Stomach smooth muscle (tissue), 2 donors: ENCODE data around the gene XPO5.

ENCODE experiments used
- H3K27ac ChIP-seq: one replicate; pipeline ENCODE4 v1.7.0; 2013; ENCODE audit warnings: mild to moderate bottlenecking, low read length, inconsistent platforms
- H3K27me3 ChIP-seq, 2 donors: one replicate each; pipeline ENCODE4 v1.7.0; 2013; ENCODE audit warnings: low read length in 2 of 2; ENCODE audit not compliant: insufficient read depth in 2 of 2, control insufficient read depth in 1 of 2
- H3K36me3 ChIP-seq, 2 donors: one replicate each; pipeline ENCODE4 v1.7.0; 2013; ENCODE audit warnings: low read length in 2 of 2; ENCODE audit not compliant: control insufficient read depth in 2 of 2, insufficient read depth in 2 of 2
- H3K4me1 ChIP-seq: one replicate; pipeline ENCODE4 v1.7.0; 2013; ENCODE audit warnings: low read length; ENCODE audit not compliant: control insufficient read depth, insufficient read depth
- H3K4me3 ChIP-seq, 2 donors: one replicate each; pipeline ENCODE4 v1.7.0; 2013; ENCODE audit warnings: low read length in 2 of 2
- H3K9ac ChIP-seq, 2 donors: one replicate each; pipeline ENCODE4 v1.7.0; 2013; ENCODE audit warnings: low read length in 2 of 2, mild to moderate bottlenecking in 1 of 2
- H3K9me3 ChIP-seq, 2 donors: one replicate each; pipeline ENCODE4 v1.7.0; 2013; ENCODE audit warnings: low read length in 2 of 2; ENCODE audit not compliant: control insufficient read depth in 2 of 2
- donor health status: healthy.
- donor health status: Pancreatic carcinoma.

Gene XPO5

DNA sequence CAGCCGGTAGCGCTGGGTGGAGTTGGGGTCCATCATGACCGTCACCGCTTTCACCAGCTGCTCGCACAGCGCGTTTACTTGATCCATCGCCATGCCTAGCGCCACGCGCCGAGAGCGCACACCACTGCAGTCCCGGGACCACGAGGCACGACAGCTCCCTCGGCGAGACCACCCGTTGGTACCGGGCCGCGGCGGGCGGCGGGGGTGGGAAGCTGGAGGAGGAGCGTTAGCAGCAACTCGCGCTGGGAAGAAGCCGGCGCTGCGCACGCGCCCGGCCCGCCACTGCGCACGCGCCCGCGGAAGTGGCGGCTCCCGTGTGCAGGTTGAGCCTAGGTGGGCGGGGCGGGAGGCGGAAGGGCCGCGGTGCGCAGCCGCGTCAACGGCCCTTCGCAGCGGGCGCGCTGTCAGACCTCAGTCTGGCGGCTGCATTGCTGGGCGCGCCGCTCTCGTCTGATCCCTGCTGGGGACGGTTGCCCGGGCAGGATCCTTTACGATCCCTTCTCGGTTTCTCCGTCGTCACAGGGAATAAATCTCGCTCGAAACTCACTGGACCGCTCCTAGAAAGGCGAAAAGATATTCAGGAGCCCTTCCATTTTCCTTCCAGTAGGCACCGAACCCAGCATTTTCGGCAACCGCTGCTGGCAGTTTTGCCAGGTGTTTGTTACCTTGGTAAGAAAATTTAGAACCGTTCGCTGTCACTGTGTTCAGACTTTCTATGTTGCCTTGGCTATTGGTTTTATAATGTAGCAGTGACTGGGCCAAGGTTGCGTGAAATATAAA, at the start of gene XPO5, which contains the start of gene POLH:
XPO5 (minus strand) TSS at position 267 of the 780 bp plus-strand sequence; CDS start at position 93, 174 bp downstream.
POLH (plus strand) TSS at position 414 of the 780 bp plus-strand sequence. CDS start 6,135 bp downstream, outside the sequence.
- H3K4me3 ChIP-seq: peak within 1 kb of the TSS; percentile 98 to 99
- H3K4me1 ChIP-seq: peaks cover 6% of the 10 kb centered on the region
- H3K9ac ChIP-seq: peak within 1 kb of the TSS; percentile 69 to 90
- H3K36me3 ChIP-seq: peaks cover 3 to 8% of the 10 kb centered on the region in 2 donors
- H3K27me3 ChIP-seq: no peaks in the 10 kb centered on the region
- no peaks in the 10 kb centered on the region for H3K9me3 ChIP-seq
- peak within 1 kb of the TSS; percentile 53 for H3K27ac ChIP-seq

GRCh38 chr6:43625393-43625992, 49.7 kb upstream of the XPO5 start:
- Histone ChIP-seq H3K27me3 (no peaks in the 10 kb centered on the region), H3K9ac (no peak overlapping the region), H3K4me1 (peaks cover 27% of the 10 kb centered on the region), H3K36me3 (peaks cover 48 to 52% of the 10 kb centered on the region in 2 donors), H3K9me3 (no peaks in the 10 kb centered on the region), H3K4me3 (no peak overlapping the region), H3K27ac (no peak overlapping the region)

- Histone ChIP-seq H3K9ac (no peak overlapping the region), H3K36me3 (peaks cover 49 to 55% of the 10 kb centered on the region in 2 donors), H3K27me3 (no peaks in the 10 kb centered on the region), H3K4me1 (peaks cover 21% of the 10 kb centered on the region), H3K9me3 (no peaks in the 10 kb centered on the region), H3K4me3 (no peak overlapping the region), H3K27ac (no peak overlapping the region)
These were observed 49.0 kb upstream of the XPO5 start for GRCh38 chr6:43624786-43625288.

DNA sequence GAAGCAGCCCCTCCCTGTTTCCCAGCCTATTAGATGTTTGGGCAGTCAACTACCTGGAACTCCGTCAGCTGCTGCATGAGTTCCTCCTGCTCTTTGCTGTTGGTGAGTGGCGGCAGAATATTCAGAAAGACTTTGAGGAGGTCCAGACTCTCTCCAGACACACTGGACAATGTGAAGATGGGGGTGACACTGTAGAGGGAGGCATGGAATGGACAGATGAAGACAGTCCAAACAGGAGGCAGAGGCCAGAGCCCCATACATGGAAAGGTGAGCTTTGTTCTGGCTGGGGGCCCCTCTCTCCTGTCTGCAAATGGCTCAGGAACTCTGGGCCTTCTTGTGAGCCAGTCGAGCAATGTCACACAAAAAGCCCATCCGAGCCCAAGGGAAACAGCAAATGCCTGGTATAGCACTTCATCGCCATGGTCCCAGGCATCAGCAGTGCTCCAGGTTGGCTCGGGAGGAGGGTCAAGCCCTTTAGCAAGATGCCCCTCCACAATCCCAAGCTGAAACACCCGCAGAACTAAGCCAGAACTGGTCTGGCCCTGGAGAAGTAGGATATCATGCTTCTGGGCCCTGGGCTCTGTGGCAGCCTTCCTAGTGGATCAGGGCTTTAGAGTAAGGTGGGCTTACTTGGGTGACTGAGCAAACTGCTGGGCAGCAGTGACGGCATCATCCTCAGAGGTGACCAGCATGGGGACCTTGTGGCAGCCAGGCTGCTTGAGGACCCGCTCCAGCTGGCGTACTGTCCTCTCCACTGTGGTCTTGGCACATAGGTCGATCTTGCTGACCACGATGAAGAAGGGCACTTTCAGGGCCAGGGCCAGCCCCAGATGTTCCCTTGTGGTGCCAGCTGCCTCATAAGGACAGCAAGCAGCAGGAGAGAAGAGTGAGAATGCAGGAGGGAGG, 48.3 kb upstream of the XPO5 start:
- no peak overlapping the region for H3K4me3 ChIP-seq
- H3K36me3 ChIP-seq: peaks cover 49 to 55% of the 10 kb centered on the region in 2 donors
- no peaks in the 10 kb centered on the region for H3K27me3 ChIP-seq
- H3K9ac ChIP-seq: no peak overlapping the region
- no peak overlapping the region for H3K27ac ChIP-seq
- no peaks in the 10 kb centered on the region for H3K9me3 ChIP-seq
- H3K4me1 ChIP-seq: peaks cover 16% of the 10 kb centered on the region

- H3K4me3 ChIP-seq: no peak overlapping the region
- no peak overlapping the region for H3K9ac ChIP-seq
- H3K27me3 ChIP-seq: no peaks in the 10 kb centered on the region
- H3K27ac ChIP-seq: no peak overlapping the region
- H3K9me3 ChIP-seq: no peaks in the 10 kb centered on the region
- peaks cover 49 to 55% of the 10 kb centered on the region in 2 donors for H3K36me3 ChIP-seq
- peaks cover 12% of the 10 kb centered on the region for H3K4me1 ChIP-seq
These were observed 46.7 kb upstream of the XPO5 start for GRCh38 chr6:43622541-43622940.

GRCh38 chr6:43621836-43622180, 46.0 kb upstream of the XPO5 start:
- H3K27ac ChIP-seq: no peak overlapping the region
- H3K9me3 ChIP-seq: no peaks in the 10 kb centered on the region
- no peak overlapping the region for H3K9ac ChIP-seq
- peaks cover 4% of the 10 kb centered on the region for H3K4me1 ChIP-seq
- peaks cover 49 to 55% of the 10 kb centered on the region in 2 donors for H3K36me3 ChIP-seq
- no peak overlapping the region for H3K4me3 ChIP-seq
- no peaks in the 10 kb centered on the region for H3K27me3 ChIP-seq

DNA sequence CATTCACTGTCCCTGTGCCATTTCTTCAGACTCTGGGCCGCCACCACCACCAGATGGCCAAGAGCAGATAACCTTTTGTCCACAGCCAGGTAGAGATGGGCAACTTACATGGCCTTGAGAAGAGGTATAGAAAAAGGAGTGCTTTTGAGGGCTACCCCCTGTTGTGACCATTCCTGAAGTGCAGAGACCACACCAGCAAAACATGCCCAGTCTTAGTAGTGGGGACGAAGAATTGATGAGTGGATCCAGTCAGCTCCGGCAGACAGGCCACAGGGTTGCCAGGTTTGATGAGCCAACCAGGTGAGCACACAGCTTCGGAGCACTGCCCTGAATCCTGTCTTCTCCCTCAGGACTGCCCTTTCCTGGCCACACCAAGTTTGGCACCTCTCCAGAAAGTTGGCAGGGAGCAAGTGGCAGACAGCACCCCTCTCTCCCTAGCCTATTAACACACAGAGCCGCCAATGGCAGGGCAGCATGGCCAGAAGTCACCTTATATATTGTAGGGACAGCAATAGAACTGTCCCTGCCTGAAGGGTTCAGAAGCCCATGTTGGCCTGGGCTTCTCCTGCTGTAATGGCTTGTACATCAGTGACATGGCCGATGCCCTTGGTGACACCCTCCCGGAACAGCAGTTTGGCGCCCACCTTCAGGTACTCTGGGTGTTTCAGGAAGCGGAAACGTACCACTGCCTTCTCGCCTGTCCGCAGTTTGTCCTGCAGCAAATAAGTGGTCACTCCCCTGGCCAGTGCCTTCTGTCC, 45.4 kb upstream of the XPO5 start:
- Histone ChIP-seq H3K4me3 (no peak overlapping the region), H3K27me3 (no peaks in the 10 kb centered on the region), H3K36me3 (peaks cover 49 to 55% of the 10 kb centered on the region in 2 donors), H3K4me1 (peaks cover 3% of the 10 kb centered on the region), H3K9me3 (no peaks in the 10 kb centered on the region), H3K27ac (no peak overlapping the region), H3K9ac (peak overlapping the region in 1 of 2 donors; percentile 1)

- Histone ChIP-seq H3K27ac (no peak overlapping the region), H3K36me3 (peaks cover 25 to 33% of the 10 kb centered on the region in 2 donors), H3K9ac (no peak overlapping the region), H3K4me1 (no peaks in the 10 kb centered on the region), H3K27me3 (no peaks in the 10 kb centered on the region), H3K9me3 (no peaks in the 10 kb centered on the region), H3K4me3 (no peak overlapping the region)
These were observed 41.1 kb upstream of the XPO5 start for GRCh38 chr6:43616725-43617472.

DNA sequence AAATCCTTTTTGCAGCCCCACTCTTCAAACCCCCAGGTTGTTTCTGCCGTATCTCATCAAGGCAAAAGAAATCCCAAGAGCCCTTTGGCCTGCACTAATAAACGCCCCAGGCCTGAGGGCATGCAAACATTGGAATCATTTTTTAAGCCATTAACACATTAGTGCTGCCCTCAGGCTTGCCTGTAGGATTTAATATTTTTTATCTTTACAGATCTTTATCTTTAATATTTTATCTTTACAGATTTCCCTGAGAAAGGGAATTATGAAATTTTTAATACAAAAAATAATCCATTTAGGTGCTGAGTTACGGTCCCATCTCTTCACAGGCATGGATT, 38.5 kb upstream of the XPO5 start:
- Histone ChIP-seq H3K27ac (no peak overlapping the region), H3K4me3 (no peak overlapping the region), H3K36me3 (peaks cover 13 to 15% of the 10 kb centered on the region in 2 donors), H3K9me3 (no peaks in the 10 kb centered on the region), H3K9ac (no peak overlapping the region), H3K27me3 (no peaks in the 10 kb centered on the region), H3K4me1 (no peaks in the 10 kb centered on the region)
